ENCODE data around the gene KICS2.
"Not testable (repeated sequence)": the region's sequence is repeated elsewhere in the genome, so short reads cannot be mapped to it uniquely, and the experiment has no call there.

Gene KICS2

GRCh38 chr12:64218597-64218996 is 3.5 kb downstream of the KICS2 start:
- DNase-seq (ENCODE audit: low read depth in 1 of 2, low spot score in 1 of 2) = no peak
- H3K4me3 ChIP-seq (replicated peaks; ENCODE audit: insufficient read depth, low read length) = no peak overlapping the region
- TF ChIP-seq SPI1 (IDR thresholded peaks at IDR 0.05; ENCODE audit: borderline replicate concordance, low read depth) (no peak), GABPA (IDR thresholded peaks at IDR 0.05; ENCODE audit: low read depth) (no peak), POLR2AphosphoS5 (IDR thresholded peaks at IDR 0.05; ENCODE audit: low read depth) (no peak), CTCF (IDR thresholded peaks at IDR 0.05; ENCODE audit: insufficient read depth, low read length) (no peak), REST (IDR thresholded peaks at IDR 0.05; ENCODE audit: insufficient replicate concordance, low read depth) (no peak)
- no peaks in the 10 kb centered on the region for H3K27me3 ChIP-seq (ENCODE audit: insufficient read depth, poor library complexity, severe bottlenecking)
- H3K27ac ChIP-seq (replicated peaks) = no peak overlapping the region

- H3K27me3 ChIP-seq (ENCODE audit: insufficient read depth, poor library complexity, severe bottlenecking); H3K4me3 ChIP-seq (replicated peaks; ENCODE audit: insufficient read depth, low read length); DNase-seq (ENCODE audit: low read depth in 1 of 2, low spot score in 1 of 2); H3K27ac ChIP-seq (replicated peaks): not testable (repeated sequence)
Observed at GRCh38 chr12:64217643-64218042, 4.5 kb downstream of the KICS2 start.

GRCh38 chr12:64216239-64216638 is 5.9 kb downstream of the KICS2 start:
- Histone ChIP-seq H3K4me3 (replicated peaks; ENCODE audit: insufficient read depth, low read length) (no peak overlapping the region), H3K27ac (replicated peaks) (no peak overlapping the region), H3K27me3 (ENCODE audit: insufficient read depth, poor library complexity, severe bottlenecking) (no peaks in the 10 kb centered on the region)
- TF ChIP-seq POLR2AphosphoS5 (IDR thresholded peaks at IDR 0.05; ENCODE audit: low read depth) = no peak
- no peak for TF ChIP-seq REST (IDR thresholded peaks at IDR 0.05; ENCODE audit: insufficient replicate concordance, low read depth)
- no peak for TF ChIP-seq CTCF (IDR thresholded peaks at IDR 0.05; ENCODE audit: insufficient read depth, low read length)
- TF ChIP-seq SPI1 (IDR thresholded peaks at IDR 0.05; ENCODE audit: borderline replicate concordance, low read depth) = no peak
- TF ChIP-seq GABPA (IDR thresholded peaks at IDR 0.05; ENCODE audit: low read depth) = no peak
- DNase-seq (ENCODE audit: low read depth in 1 of 2, low spot score in 1 of 2) = no peak

- peak in 1 of 2 experiments; percentile 17 for DNase-seq (ENCODE audit: low read depth in 1 of 2, low spot score in 1 of 2)
- H3K27me3 ChIP-seq (ENCODE audit: insufficient read depth, poor library complexity, severe bottlenecking) = no peaks in the 10 kb centered on the region
- TF ChIP-seq SPI1 (IDR thresholded peaks at IDR 0.05; ENCODE audit: borderline replicate concordance, low read depth) = no peak
- TF ChIP-seq REST (IDR thresholded peaks at IDR 0.05; ENCODE audit: insufficient replicate concordance, low read depth) = no peak
- TF ChIP-seq POLR2AphosphoS5 (IDR thresholded peaks at IDR 0.05; ENCODE audit: low read depth) = no peak
- no peak for TF ChIP-seq GABPA (IDR thresholded peaks at IDR 0.05; ENCODE audit: low read depth)
- TF ChIP-seq CTCF (IDR thresholded peaks at IDR 0.05; ENCODE audit: insufficient read depth, low read length) = no peak
Observed at GRCh38 chr12:64212119-64212746, 9.9 kb downstream of the KICS2 start.

More at GRCh38 chr12:64212119-64212746, 9.9 kb downstream of the KICS2 start:
- Histone ChIP-seq H3K27ac (replicated peaks) (no peak overlapping the region), H3K4me3 (replicated peaks; ENCODE audit: insufficient read depth, low read length) (no peak overlapping the region)

All from HL-60 (cell line).